ENCODE results near the gene PPP1R15A. TPM values are rescaled to one million over a fixed set of nuclear protein-coding genes. Genes with fewer than 3 reads are reported as not detected.

The PPP1R15A gene
- total and polyA plus RNA-seq, 4 experiments from 2014 or later: 67.0 to 83.3 (median 74.7) TPM

Other genes starting within 250 kb of the PPP1R15A start
Only the 30 nearest of the 32 such genes appear.
- gene DBP, start 235.0 kb upstream of the PPP1R15A start, total RNA-seq: 10 to 100 TPM; 62.6 to 69.5 TPM
- 100 to 1,000 TPM in 1 of 2 donors, 10 to 100 TPM in 1; 37.4 to 113 TPM for gene DBP, start 235.0 kb upstream of the PPP1R15A start, polyA plus RNA-seq
- 10 to 100 TPM; 13.7 to 15.4 TPM for gene CA11, start 226.2 kb upstream of the PPP1R15A start, total RNA-seq
- gene CA11, start 226.2 kb upstream of the PPP1R15A start, polyA plus RNA-seq: 1 to 10 TPM; 5.0 to 9.4 TPM
- gene NTN5, start 199.4 kb upstream of the PPP1R15A start, total RNA-seq: 1 to 10 TPM; 2.3 to 3.3 TPM
- under 1 TPM in 1 of 2 donors, not detected in 1; 0.62 TPM for gene NTN5, start 199.4 kb upstream of the PPP1R15A start, polyA plus RNA-seq
- not detected for gene FUT2, start 176.4 kb upstream of the PPP1R15A start, total RNA-seq
- gene FUT2, start 176.4 kb upstream of the PPP1R15A start, polyA plus RNA-seq: under 1 TPM; 0.11 to 0.59 TPM
- gene MAMSTR, start 152.7 kb upstream of the PPP1R15A start, total RNA-seq: 1 to 10 TPM; 2.1 to 2.5 TPM
- gene MAMSTR, start 152.7 kb upstream of the PPP1R15A start, polyA plus RNA-seq: under 1 TPM; 0.71 to 0.73 TPM
- under 1 TPM in 1 of 2 experiments, not detected in 1; 0.22 TPM for gene RASIP1, start 131.8 kb upstream of the PPP1R15A start, total RNA-seq
- gene RASIP1, start 131.8 kb upstream of the PPP1R15A start, polyA plus RNA-seq: under 1 TPM; 0.10 to 0.25 TPM
- not detected for gene IZUMO1, start 125.5 kb upstream of the PPP1R15A start, total RNA-seq
- not detected for gene IZUMO1, start 125.5 kb upstream of the PPP1R15A start, polyA plus RNA-seq
- under 1 TPM; 0.22 to 0.32 TPM for gene FUT1, start 119.8 kb upstream of the PPP1R15A start, total RNA-seq
- under 1 TPM in 1 of 2 donors, not detected in 1; 0.11 TPM for gene FUT1, start 119.8 kb upstream of the PPP1R15A start, polyA plus RNA-seq
- gene FGF21, start 116.9 kb upstream of the PPP1R15A start, total RNA-seq: not detected
- gene FGF21, start 116.9 kb upstream of the PPP1R15A start, polyA plus RNA-seq: not detected
- 10 to 100 TPM; 25.9 to 30.1 TPM for gene BCAT2, start 61.4 kb upstream of the PPP1R15A start, total RNA-seq
- 10 to 100 TPM; 19.0 to 28.8 TPM for gene BCAT2, start 61.4 kb upstream of the PPP1R15A start, polyA plus RNA-seq
- gene HSD17B14, start 35.9 kb upstream of the PPP1R15A start, total RNA-seq: under 1 TPM; 0.35 to 0.75 TPM
- 1 to 10 TPM in 1 of 2 donors, under 1 TPM in 1; 0.32 to 1.1 TPM for gene HSD17B14, start 35.9 kb upstream of the PPP1R15A start, polyA plus RNA-seq
- gene PLEKHA4, start 3.8 kb upstream of the PPP1R15A start, total RNA-seq: 1 to 10 TPM; 2.8 to 6.6 TPM
- 1 to 10 TPM; 2.3 to 7.5 TPM for gene PLEKHA4, start 3.8 kb upstream of the PPP1R15A start, polyA plus RNA-seq
- not detected for gene TULP2, start 26.3 kb downstream of the PPP1R15A start, total RNA-seq
- not detected for gene TULP2, start 26.3 kb downstream of the PPP1R15A start, polyA plus RNA-seq
- gene NUCB1, start 27.9 kb downstream of the PPP1R15A start, total RNA-seq: 100 to 1,000 TPM; 132 to 145 TPM
- gene NUCB1, start 27.9 kb downstream of the PPP1R15A start, polyA plus RNA-seq: 100 to 1,000 TPM in 1 of 2 donors, 10 to 100 TPM in 1; 65.3 to 126 TPM
- gene DHDH, start 61.3 kb downstream of the PPP1R15A start, total RNA-seq: 1 to 10 TPM; 1.2 to 1.6 TPM
- 1 to 10 TPM in 1 of 2 donors, under 1 TPM in 1; 0.60 to 1.2 TPM for gene DHDH, start 61.3 kb downstream of the PPP1R15A start, polyA plus RNA-seq
- gene BAX, start 82.5 kb downstream of the PPP1R15A start, total RNA-seq: 100 to 1,000 TPM; 173 to 183 TPM
- gene BAX, start 82.5 kb downstream of the PPP1R15A start, polyA plus RNA-seq: 10 to 100 TPM; 56.5 to 66.8 TPM
- 1,000 to 10,000 TPM; 1,304 to 1,371 TPM for gene FTL, start 92.9 kb downstream of the PPP1R15A start, total RNA-seq
- 1,000 to 10,000 TPM; 3,537 to 4,474 TPM for gene FTL, start 92.9 kb downstream of the PPP1R15A start, polyA plus RNA-seq
- gene GYS1, start 120.9 kb downstream of the PPP1R15A start, total RNA-seq: 10 to 100 TPM; 56.2 to 56.4 TPM
- gene GYS1, start 120.9 kb downstream of the PPP1R15A start, polyA plus RNA-seq: 10 to 100 TPM; 30.6 to 31.4 TPM
- gene RUVBL2, start 121.5 kb downstream of the PPP1R15A start, total RNA-seq: 10 to 100 TPM; 27.9 to 28.5 TPM
- 10 to 100 TPM; 48.6 to 51.9 TPM for gene RUVBL2, start 121.5 kb downstream of the PPP1R15A start, polyA plus RNA-seq
- gene LHB, start 144.7 kb downstream of the PPP1R15A start, total RNA-seq: not detected
- gene LHB, start 144.7 kb downstream of the PPP1R15A start, polyA plus RNA-seq: under 1 TPM in 1 of 2 donors, not detected in 1; 0.49 TPM
- gene CGB3, start 151.9 kb downstream of the PPP1R15A start, total RNA-seq: not detected
- not detected for gene CGB3, start 151.9 kb downstream of the PPP1R15A start, polyA plus RNA-seq
- not detected for gene CGB2, start 159.5 kb downstream of the PPP1R15A start, total RNA-seq
- not detected for gene CGB2, start 159.5 kb downstream of the PPP1R15A start, polyA plus RNA-seq
- not detected for gene CGB1, start 164.5 kb downstream of the PPP1R15A start, total RNA-seq
- gene CGB1, start 164.5 kb downstream of the PPP1R15A start, polyA plus RNA-seq: not detected
- gene CGB5, start 171.4 kb downstream of the PPP1R15A start, total RNA-seq: not detected
- not detected for gene CGB5, start 171.4 kb downstream of the PPP1R15A start, polyA plus RNA-seq
- gene CGB8, start 176.7 kb downstream of the PPP1R15A start, total RNA-seq: not detected
- not detected for gene CGB8, start 176.7 kb downstream of the PPP1R15A start, polyA plus RNA-seq
- not detected for gene CGB7, start 185.3 kb downstream of the PPP1R15A start, total RNA-seq
- not detected for gene CGB7, start 185.3 kb downstream of the PPP1R15A start, polyA plus RNA-seq
- not detected for gene NTF4, start 192.4 kb downstream of the PPP1R15A start, total RNA-seq
- not detected for gene NTF4, start 192.4 kb downstream of the PPP1R15A start, polyA plus RNA-seq
- not detected for gene KCNA7, start 200.3 kb downstream of the PPP1R15A start, total RNA-seq
- gene KCNA7, start 200.3 kb downstream of the PPP1R15A start, polyA plus RNA-seq: not detected
- gene SNRNP70, start 213.0 kb downstream of the PPP1R15A start, total RNA-seq: 100 to 1,000 TPM; 675 to 689 TPM
- 10 to 100 TPM; 31.5 to 55.2 TPM for gene SNRNP70, start 213.0 kb downstream of the PPP1R15A start, polyA plus RNA-seq
- 10 to 100 TPM; 17.7 to 18.6 TPM for gene LIN7B, start 241.9 kb downstream of the PPP1R15A start, total RNA-seq
- 1 to 10 TPM; 4.4 to 5.3 TPM for gene LIN7B, start 241.9 kb downstream of the PPP1R15A start, polyA plus RNA-seq